ENCODE data around the gene CYP2A6. TPM values are rescaled to one million over a fixed set of nuclear protein-coding genes. Genes with fewer than 3 reads are reported as not detected.
"Not testable (repeated sequence)": the region's sequence is repeated elsewhere in the genome, so short reads cannot be mapped to it uniquely, and the experiment has no call there.

The CYP2A6 gene
- total RNA-seq = 1.9 TPM

- not testable (repeated sequence) for DNase-seq (ENCODE audit: low spot score)
Measured at GRCh38 chr19:40850277-40850676, at the start of gene CYP2A6. CYP2A6 (minus strand) TSS chr19:40850447; CDS start chr19:40850426, 21 bp downstream.

- DNase-seq (ENCODE audit: low spot score) = not testable (repeated sequence)
Measured at GRCh38 chr19:40899964-40900363, 49.7 kb upstream of the CYP2A6 start.

GRCh38 chr19:40896843-40897789 is 46.9 kb upstream of the CYP2A6 start:
- not testable (repeated sequence) for DNase-seq (ENCODE audit: low spot score)

- DNase-seq (ENCODE audit: low spot score) = no peak
Measured at GRCh38 chr19:40896418-40896796, 46.2 kb upstream of the CYP2A6 start.

- no peak for DNase-seq (ENCODE audit: low spot score)
Measured at GRCh38 chr19:40893112-40893511, 42.9 kb upstream of the CYP2A6 start.

GRCh38 chr19:40889366-40889765 is 39.1 kb upstream of the CYP2A6 start:
- DNase-seq (ENCODE audit: low spot score) = no peak

- no peak for DNase-seq (ENCODE audit: low spot score)
Measured at GRCh38 chr19:40888191-40888590, 37.9 kb upstream of the CYP2A6 start.

GRCh38 chr19:40884187-40884931 is 34.1 kb upstream of the CYP2A6 start:
- DNase-seq (ENCODE audit: low spot score) = not testable (repeated sequence)

GRCh38 chr19:40882062-40882461 is 31.8 kb upstream of the CYP2A6 start, which contains the start of gene CYP2A7:
CYP2A7 (minus strand) TSS chr19:40882231; CDS start chr19:40882210, 21 bp downstream.
- not testable (repeated sequence) for DNase-seq (ENCODE audit: low spot score)

GRCh38 chr19:40879349-40879748 is 29.1 kb upstream of the CYP2A6 start:
- DNase-seq (ENCODE audit: low spot score) = not testable (repeated sequence)

- DNase-seq (ENCODE audit: low spot score) = peak; percentile 44
Measured at GRCh38 chr19:40875526-40875951, 25.3 kb upstream of the CYP2A6 start.

- not testable (repeated sequence) for DNase-seq (ENCODE audit: low spot score)
Measured at GRCh38 chr19:40874874-40875273, 24.6 kb upstream of the CYP2A6 start.

- not testable (repeated sequence) for DNase-seq (ENCODE audit: low spot score)
Measured at GRCh38 chr19:40873873-40874272, 23.6 kb upstream of the CYP2A6 start.

- no peak for DNase-seq (ENCODE audit: low spot score)
Measured at GRCh38 chr19:40872209-40872608, 22.0 kb upstream of the CYP2A6 start.

GRCh38 chr19:40867701-40868100 is 17.5 kb upstream of the CYP2A6 start:
- no peak for DNase-seq (ENCODE audit: low spot score)

GRCh38 chr19:40864739-40865496 is 14.7 kb upstream of the CYP2A6 start:
- DNase-seq (ENCODE audit: low spot score) = not testable (repeated sequence)

- DNase-seq (ENCODE audit: low spot score) = no peak
Measured at GRCh38 chr19:40862785-40863184, 12.5 kb upstream of the CYP2A6 start.

- DNase-seq (ENCODE audit: low spot score) = no peak
Measured at GRCh38 chr19:40862333-40862732, 12.1 kb upstream of the CYP2A6 start.

GRCh38 chr19:40858109-40858508 is 7.9 kb upstream of the CYP2A6 start:
- no peak for DNase-seq (ENCODE audit: low spot score)

GRCh38 chr19:40852467-40853152 is 2.4 kb upstream of the CYP2A6 start:
- not testable (repeated sequence) for DNase-seq (ENCODE audit: low spot score)

GRCh38 chr19:40846722-40847121 is 3.5 kb downstream of the CYP2A6 start:
- not testable (repeated sequence) for DNase-seq (ENCODE audit: low spot score)
